HUES6 (cell line): ENCODE measurements around the gene KLHDC8B.
"Not testable (repeated sequence)": the region's sequence is repeated elsewhere in the genome, so short reads cannot be mapped to it uniquely, and the experiment has no call there.

Experiments
- H3K27ac ChIP-seq: 2 replicates; pipeline ENCODE4 v1.7.0; 2013; ENCODE audit warnings: low read depth, mild to moderate bottlenecking, low read length, inconsistent platforms
- H3K27me3 ChIP-seq: 2 replicates; pipeline ENCODE4 v1.6.1; 2013; ENCODE audit warnings: low read length; ENCODE audit not compliant: control insufficient read depth, insufficient read depth
- H3K36me3 ChIP-seq: 2 replicates; pipeline ENCODE4 v1.6.1; 2013; ENCODE audit warnings: low read length; ENCODE audit not compliant: control insufficient read depth, insufficient read depth
- H3K4me1 ChIP-seq: 2 replicates; pipeline ENCODE4 v1.6.1; 2013; ENCODE audit warnings: low read length; ENCODE audit not compliant: control insufficient read depth, insufficient read depth
- H3K4me3 ChIP-seq: 2 replicates; pipeline ENCODE4 v1.5.1; 2013; ENCODE audit warnings: low read depth, low read length
- H3K9ac ChIP-seq: one replicate; pipeline ENCODE4 v1.6.1; 2013; ENCODE audit warnings: mild to moderate bottlenecking, low read length
- H3K9me3 ChIP-seq: 2 replicates; pipeline ENCODE4 v1.6.1; 2013; ENCODE audit warnings: low read depth, low read length; ENCODE audit not compliant: control insufficient read depth, insufficient read depth

The KLHDC8B gene

GRCh38 chr3:49218471-49218989 lies 47.1 kb downstream of the KLHDC8B start:
- H3K9ac ChIP-seq, H3K36me3 ChIP-seq, H3K27me3 ChIP-seq, H3K4me3 ChIP-seq, H3K27ac ChIP-seq, H3K4me1 ChIP-seq: not testable (repeated sequence)
- H3K9me3 ChIP-seq = peaks cover 33% of the 10 kb centered on the region

DNA sequence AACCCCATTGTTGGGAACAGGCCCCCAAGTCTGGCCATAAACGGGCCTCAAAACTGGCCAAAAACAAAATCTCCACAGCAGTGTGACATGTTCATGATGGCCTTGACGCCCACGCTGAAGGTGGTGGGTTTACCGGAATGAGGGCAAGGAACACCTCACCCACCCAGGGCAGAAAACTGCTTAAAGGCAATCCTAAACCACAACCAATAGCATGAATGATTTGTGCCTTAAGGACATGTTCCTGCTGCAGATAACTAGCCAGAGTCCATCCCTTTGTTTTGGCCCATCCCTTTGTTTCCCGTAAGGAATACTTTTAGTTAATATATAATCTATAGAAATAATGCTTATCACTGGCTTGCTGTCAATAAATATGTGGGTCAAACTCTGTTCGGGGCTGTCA lies 47.7 kb downstream of the KLHDC8B start:
- no peaks in the 10 kb centered on the region for H3K27me3 ChIP-seq
- peaks cover 27% of the 10 kb centered on the region for H3K9me3 ChIP-seq
- H3K9ac ChIP-seq = no peak overlapping the region
- no peak overlapping the region for H3K27ac ChIP-seq
- H3K4me1 ChIP-seq = no peaks in the 10 kb centered on the region
- no peaks in the 10 kb centered on the region for H3K36me3 ChIP-seq
- no peak overlapping the region for H3K4me3 ChIP-seq

GRCh38 chr3:49220985-49221563 lies 49.7 kb downstream of the KLHDC8B start:
- not testable (repeated sequence) for H3K9ac ChIP-seq, H3K27ac ChIP-seq
- peaks cover 14% of the 10 kb centered on the region for H3K9me3 ChIP-seq

GRCh38 chr3:49222002-49222401 lies 50.6 kb downstream of the KLHDC8B start:
- H3K9me3 ChIP-seq = peaks cover 14% of the 10 kb centered on the region
- H3K27me3 ChIP-seq = no peaks in the 10 kb centered on the region
- H3K9ac ChIP-seq = no peak overlapping the region
- H3K4me3 ChIP-seq = no peak overlapping the region
- H3K36me3 ChIP-seq = no peaks in the 10 kb centered on the region
- H3K4me1 ChIP-seq = no peaks in the 10 kb centered on the region
- no peak overlapping the region for H3K27ac ChIP-seq

More at GRCh38 chr3:49220985-49221563, 49.7 kb downstream of the KLHDC8B start:
- not testable (repeated sequence) for H3K4me1 ChIP-seq, H3K27me3 ChIP-seq, H3K36me3 ChIP-seq, H3K4me3 ChIP-seq
